ENCODE results near the gene OR56A5.
"Not testable (repeated sequence)": the region's sequence is repeated elsewhere in the genome, so short reads cannot be mapped to it uniquely, and the experiment has no call there.

OR56A5 gene

DNA sequence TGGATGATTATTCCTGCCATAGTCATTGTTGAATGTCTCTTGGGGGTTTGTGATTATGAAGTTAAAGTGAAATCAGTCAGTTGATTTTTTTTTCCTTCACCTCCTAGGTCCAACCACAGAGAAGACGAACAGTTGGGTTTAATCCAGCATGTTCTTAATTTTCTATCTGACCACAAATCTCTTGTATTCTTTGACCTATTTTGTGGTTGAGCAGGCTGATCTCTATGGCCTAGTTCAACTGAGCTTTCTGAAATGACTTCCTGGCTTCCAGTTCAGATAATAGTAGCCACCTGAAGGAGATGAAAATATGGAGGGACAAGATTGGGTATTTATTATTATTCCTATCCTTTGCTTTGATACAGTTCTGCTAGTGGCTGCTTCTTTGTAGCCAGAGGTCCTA lies 5.2 kb upstream of the OR56A5 start:
- POLR2A ChIA-PET = no interaction called here
- TF ChIP-seq, protein P1, sequence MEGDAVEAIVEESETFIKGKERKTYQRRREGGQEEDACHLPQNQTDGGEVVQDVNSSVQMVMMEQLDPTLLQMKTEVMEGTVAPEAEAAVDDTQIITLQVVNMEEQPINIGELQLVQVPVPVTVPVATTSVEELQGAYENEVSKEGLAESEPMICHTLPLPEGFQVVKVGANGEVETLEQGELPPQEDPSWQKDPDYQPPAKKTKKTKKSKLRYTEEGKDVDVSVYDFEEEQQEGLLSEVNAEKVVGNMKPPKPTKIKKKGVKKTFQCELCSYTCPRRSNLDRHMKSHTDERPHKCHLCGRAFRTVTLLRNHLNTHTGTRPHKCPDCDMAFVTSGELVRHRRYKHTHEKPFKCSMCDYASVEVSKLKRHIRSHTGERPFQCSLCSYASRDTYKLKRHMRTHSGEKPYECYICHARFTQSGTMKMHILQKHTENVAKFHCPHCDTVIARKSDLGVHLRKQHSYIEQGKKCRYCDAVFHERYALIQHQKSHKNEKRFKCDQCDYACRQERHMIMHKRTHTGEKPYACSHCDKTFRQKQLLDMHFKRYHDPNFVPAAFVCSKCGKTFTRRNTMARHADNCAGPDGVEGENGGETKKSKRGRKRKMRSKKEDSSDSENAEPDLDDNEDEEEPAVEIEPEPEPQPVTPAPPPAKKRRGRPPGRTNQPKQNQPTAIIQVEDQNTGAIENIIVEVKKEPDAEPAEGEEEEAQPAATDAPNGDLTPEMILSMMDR (IDR thresholded peaks at IDR 0.05; ENCODE audit: control extremely low read depth, extremely low read depth, low read depth, missing control alignments) = no peak
- CTCF ChIA-PET = interaction anchor here (1.2 kb wide), 1 partner anchor 10 kb away, joined by 3 read pairs; no protein-coding TSS in a partner anchor
- DNase-seq (ENCODE audit: extremely low spot score) = no peak

DNA sequence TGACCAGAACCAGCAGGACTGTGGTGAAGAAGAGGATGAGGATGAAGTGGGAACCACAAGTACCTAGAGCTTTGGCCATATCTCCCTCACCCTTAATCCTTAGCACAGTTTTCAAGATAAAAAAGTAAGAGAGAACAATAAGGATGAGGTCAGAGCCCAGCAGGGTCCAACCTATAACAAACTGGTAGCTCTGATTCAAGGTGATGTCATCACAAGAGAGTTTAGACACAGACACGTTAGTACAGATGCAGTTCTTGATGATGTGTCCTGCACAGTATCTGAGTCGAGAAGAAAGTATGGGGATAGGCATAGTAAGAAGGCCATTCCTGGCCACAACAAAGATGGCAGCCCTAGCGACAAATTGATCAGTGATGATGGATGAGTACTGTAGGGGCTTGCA lies 586 bp downstream of the OR56A5 start:
- DNase-seq (ENCODE audit: extremely low spot score) = no peak
- TF ChIP-seq, protein P1 (IDR thresholded peaks at IDR 0.05; ENCODE audit: control extremely low read depth, extremely low read depth, low read depth, missing control alignments) = no peak
- CTCF ChIA-PET = no interaction called here
- POLR2A ChIA-PET = no interaction called here

DNA sequence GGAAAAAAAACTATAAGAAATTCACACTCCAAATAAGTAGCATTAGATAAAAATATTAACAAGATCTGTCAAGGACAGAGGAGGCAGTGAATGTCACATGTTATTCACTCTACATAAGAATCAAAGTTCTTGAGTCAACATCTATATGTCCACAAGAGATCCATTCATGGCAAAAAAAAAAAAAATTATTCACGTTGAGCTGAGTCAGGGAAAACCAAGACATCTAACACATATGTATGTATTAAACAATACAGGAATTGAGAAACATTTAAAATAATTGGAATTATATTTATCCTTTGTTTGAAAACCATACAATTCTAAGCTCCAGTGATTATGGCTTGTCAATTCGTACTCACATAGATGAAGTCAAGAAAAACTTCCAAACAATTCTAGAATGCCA lies 1.3 kb downstream of the OR56A5 start:
- ChIA-PET POLR2A (no interaction called here), CTCF (no interaction called here)
- no peak for DNase-seq (ENCODE audit: extremely low spot score)
- TF ChIP-seq, protein P1 (IDR thresholded peaks at IDR 0.05; ENCODE audit: control extremely low read depth, extremely low read depth, low read depth, missing control alignments) = no peak

DNA sequence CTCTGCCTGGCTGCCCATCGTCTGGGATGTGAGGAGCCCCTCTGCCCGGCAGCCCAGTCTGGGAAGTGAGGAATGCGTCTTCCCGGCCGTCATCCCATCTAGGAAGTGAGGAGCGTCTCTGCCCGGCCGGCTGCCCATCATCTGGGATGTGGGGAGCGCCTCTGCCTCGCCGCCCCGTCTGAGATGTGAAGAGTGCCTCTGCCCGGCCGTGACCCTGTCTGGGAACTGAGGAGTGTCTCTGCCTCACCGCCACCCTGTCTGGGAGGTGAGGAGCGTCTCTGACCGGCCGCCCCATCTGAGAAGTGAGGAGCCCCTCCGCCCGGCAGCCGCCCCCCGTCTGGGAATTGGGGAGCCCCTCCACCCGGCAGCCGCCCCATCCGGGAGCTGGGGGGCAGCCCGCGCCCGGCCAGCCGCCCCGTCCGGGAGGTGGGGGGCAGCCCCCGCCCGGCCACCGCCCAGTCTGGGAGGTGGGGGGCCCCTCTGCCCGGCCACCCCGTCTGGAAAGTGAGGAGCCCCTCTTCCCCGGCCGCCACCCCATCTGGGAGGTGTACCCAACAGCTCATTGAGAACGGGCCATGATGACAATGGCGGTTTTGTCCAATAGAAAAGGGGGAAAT lies 7.5 kb downstream of the OR56A5 start:
- CTCF ChIA-PET; DNase-seq (ENCODE audit: extremely low spot score); POLR2A ChIA-PET: not testable (repeated sequence)

DNA sequence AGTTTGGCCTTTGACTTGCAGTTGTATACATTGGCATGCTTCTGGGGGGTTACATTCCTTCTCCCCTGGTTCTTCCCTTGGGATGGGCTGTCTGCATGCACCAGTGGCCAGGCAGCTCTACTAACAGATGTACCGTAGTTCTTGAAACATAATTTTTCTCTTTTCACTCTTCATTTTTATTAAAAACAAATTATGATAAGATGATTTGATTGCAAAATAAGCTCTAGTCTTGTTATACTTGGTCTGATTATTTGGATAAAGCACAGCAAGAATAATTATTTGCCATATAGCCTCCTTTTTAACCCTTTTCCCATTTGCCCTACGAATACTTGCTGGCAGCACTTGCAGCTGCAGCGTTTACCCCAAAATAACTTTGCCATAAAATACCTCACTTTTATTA lies 12.7 kb downstream of the OR56A5 start:
- DNase-seq (ENCODE audit: extremely low spot score) = no peak
- ChIA-PET POLR2A (no interaction called here), CTCF (no interaction called here)
- TF ChIP-seq, protein P1 (IDR thresholded peaks at IDR 0.05; ENCODE audit: control extremely low read depth, extremely low read depth, low read depth, missing control alignments) = no peak

DNA sequence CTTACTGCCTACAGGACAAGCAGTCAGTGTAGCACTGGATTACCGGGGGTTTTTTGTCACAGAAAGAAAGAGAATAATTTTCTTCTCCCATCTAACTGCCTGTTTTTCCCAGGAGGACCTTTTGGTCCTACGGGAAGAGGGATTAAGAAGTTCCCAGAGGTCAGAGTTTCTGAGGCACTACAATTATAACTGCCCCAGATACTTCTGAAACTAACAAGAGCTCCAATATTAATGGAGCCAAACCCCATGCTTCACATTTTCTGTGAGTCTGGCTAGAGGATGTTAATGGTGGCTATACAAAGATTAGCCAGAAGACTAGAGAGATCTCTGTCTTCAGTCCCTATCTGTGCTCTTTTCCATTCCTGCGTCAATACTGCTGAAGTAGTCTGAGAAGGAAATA lies 26.3 kb downstream of the OR56A5 start, which contains the start of gene OR56A3:
Gene OR56A3 (plus strand): TSS at position 301 of the 400 bp plus-strand sequence. CDS start 5,096 bp downstream, outside the sequence.
- no peak for DNase-seq (ENCODE audit: extremely low spot score)
- POLR2A ChIA-PET = no interaction called here
- CTCF ChIA-PET = no interaction called here
- TF ChIP-seq, protein P1 (IDR thresholded peaks at IDR 0.05; ENCODE audit: control extremely low read depth, extremely low read depth, low read depth, missing control alignments) = no peak

DNA sequence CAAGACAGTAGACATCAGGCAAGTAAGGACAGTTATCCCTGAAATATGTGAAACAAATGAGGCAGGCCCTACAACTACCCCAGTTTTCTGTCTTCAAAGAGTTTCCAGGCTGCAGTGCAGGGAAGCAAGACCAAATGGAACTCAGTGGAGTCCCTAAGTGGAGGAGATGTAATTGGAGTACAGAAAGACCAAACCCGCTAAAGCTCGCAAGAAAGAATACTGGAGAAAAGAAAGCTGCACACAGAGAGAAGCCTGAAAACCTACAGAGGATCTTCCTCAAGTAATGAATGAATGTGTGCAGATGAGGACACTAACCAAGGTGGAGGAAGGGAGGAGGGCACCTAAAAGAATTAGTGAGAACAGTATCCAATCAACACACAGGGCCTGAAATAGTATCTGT lies 27.5 kb downstream of the OR56A5 start:
- no peak for DNase-seq (ENCODE audit: extremely low spot score)
- ChIA-PET POLR2A (no interaction called here), CTCF (interaction anchor here (0.6 kb wide), 1 partner anchor 50 kb away, joined by 3 read pairs; no protein-coding TSS in a partner anchor)
- TF ChIP-seq, protein P1 (IDR thresholded peaks at IDR 0.05; ENCODE audit: control extremely low read depth, extremely low read depth, low read depth, missing control alignments) = no peak
